SK-N-SH treated with all-trans-retinoic acid at 6 μM for 48 hours (cell line): ENCODE measurements around the gene GRIFIN.

Experiments used
- ARNTL ChIP-seq: fragments of 450-650 bp; formaldehyde crosslinking; IDR thresholded peaks from 2 replicates; pipeline ENCODE4 v1.5.0; 2020; ENCODE audit warnings: low read depth, mild to moderate bottlenecking, moderate library complexity, borderline replicate concordance
- ISL1 ChIP-seq: fragments of 250-450 bp; sonication (Bioruptor Pico); IDR thresholded peaks from 2 replicates; pipeline ENCODE4 v2.1.2; 2022; ENCODE audit warnings: mild to moderate bottlenecking, moderate library complexity
- ZNF8 ChIP-seq: fragments of 450-650 bp; formaldehyde crosslinking; IDR thresholded peaks from 2 replicates; pipeline ENCODE4 v1.5.0; 2020; ENCODE audit warnings: mild to moderate bottlenecking, moderate library complexity

DNA sequence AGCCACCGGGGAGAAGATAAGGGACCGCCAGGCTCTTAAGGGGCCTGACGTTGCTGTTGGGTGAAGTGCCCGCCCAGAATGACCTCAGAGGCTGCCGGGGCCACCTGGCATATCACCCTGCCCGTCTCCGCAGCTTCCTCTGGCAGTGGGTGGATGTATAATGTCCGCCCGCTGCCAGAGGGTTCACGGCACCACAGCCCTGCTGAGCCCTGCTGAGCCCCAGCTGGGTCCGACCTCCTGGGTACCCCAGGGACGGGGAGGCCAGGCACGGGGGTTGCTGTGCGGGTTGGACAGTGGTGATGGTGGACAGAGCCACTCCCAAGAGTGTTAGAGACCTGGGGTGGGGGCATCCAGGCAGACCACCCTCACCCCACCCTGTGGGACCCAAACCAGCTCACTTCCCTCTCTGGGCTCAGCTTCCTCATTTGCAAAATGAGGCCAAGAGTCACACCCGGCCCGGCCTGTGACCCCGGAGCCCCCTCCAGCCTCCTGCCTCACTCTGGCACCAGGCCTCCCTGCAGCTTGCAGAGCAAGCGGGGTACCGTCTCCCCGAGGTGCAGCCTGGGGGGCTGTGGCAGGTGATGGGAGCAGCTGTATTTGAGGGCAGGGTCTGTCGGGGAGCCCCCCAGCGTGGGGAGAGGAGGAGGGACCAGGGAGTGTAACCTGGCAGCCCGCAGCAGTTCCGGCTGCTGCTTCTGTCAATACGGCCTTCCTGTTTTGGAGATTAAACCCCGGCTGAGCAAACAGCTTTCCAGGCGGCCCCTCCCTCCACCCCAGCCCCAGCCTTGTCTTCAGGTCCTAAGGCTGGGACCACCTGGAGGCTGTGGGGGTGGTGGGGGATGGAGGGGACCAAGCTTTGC, 34.9 kb upstream of the GRIFIN start:
- TF ChIP-seq ISL1 (CRISPR knock-in tag) (no peak), ZNF8 (no peak), ARNTL (CRISPR knock-in tag) (no peak)
